Breast epithelium (tissue), 4 donors: ENCODE data around the gene IL19. TPM values are rescaled to one million over a fixed set of nuclear protein-coding genes. Genes with fewer than 3 reads are reported as not detected.

ENCODE experiments used
- DNase-seq, 2 donors: peaks; one replicate each; pipeline ENCODE4 v3.0.0-alpha.2; 2019; ENCODE audit warnings: low spot score in 2 of 2
- H3K27ac ChIP-seq, 2 donors: fragments of 200-600 bp; sonication (generic) in 1 of 2; one replicate each; pipeline ENCODE4 v1.5.1; 2016 to 2019; ENCODE audit warnings: mild to moderate bottlenecking in 1 of 2
- H3K27me3 ChIP-seq, 2 donors: fragments of 200-600 bp; sonication (generic) in 1 of 2; one replicate each; pipeline versions ENCODE4 v1.5.1 to v1.6.0; 2017 to 2019; ENCODE audit warnings: control low read depth in 1 of 2, mild to moderate bottlenecking in 1 of 2
- H3K36me3 ChIP-seq: fragments of 200-600 bp; one replicate; pipeline ENCODE4 v1.5.1; 2019
- H3K4me1 ChIP-seq, 2 donors: fragments of 200-600 bp; sonication (generic); one replicate each; pipeline ENCODE4 v1.5.1; 2016 to 2019; ENCODE audit warnings: control low read depth in 1 of 2
- H3K4me3 ChIP-seq, 3 donors: fragments of 200-600 bp; sonication (generic); 1 replicate in 2 of 3; 2 replicates in 1 of 3; pipeline ENCODE4 v1.5.1; 2016 to 2019; ENCODE audit warnings: mild to moderate bottlenecking in 3 of 3, moderate library complexity in 2 of 3
- H3K9me3 ChIP-seq, 2 donors: fragments of 200-600 bp; sonication (generic) in 1 of 2; one replicate each; pipeline ENCODE4 v1.5.1; 2016 to 2019; ENCODE audit warnings: control low read depth in 1 of 2
- POLR2A ChIP-seq: fragments of 450-650 bp; IDR thresholded peaks from one replicate; pipeline ENCODE4 v1.6.1; 2016; ENCODE audit warnings: antibody characterized with exemption, mild to moderate bottlenecking, moderate library complexity
- POLR2AphosphoS5 ChIP-seq, 3 donors: sonication (generic); formaldehyde crosslinking; IDR thresholded peaks; one replicate each; pipeline ENCODE4 v1.6.1; 2017; ENCODE audit warnings: antibody characterized with exemption in 3 of 3
- intact Hi-C: fragments of 100-400 bp; cut with DNase I; formaldehyde crosslinking; loops from one replicate; pipeline ENCODE4 v1.15.1; 2023; ENCODE audit warnings: low total_unique reads
- total RNA-seq, 3 donors: library from RNA; depleted of rRNA; stranded (reverse); fragments of >200 nt; gene quantifications; one replicate each; pipeline ENCODE4 v1.1.0, GENCODE V29; 2016
- TF ChIP-seq, protein P1 (sequence below), 3 donors: fragments of 450-650 bp; IDR thresholded peaks; one replicate each; pipeline ENCODE4 v1.5.1; 2016 to 2017; ENCODE audit warnings: antibody characterized with exemption in 3 of 3, mild to moderate bottlenecking in 3 of 3, moderate library complexity in 3 of 3

Gene IL19
- total RNA-seq, 3 donors from 2014 or later = not detected

- TF ChIP-seq POLR2A = no peak
- TF ChIP-seq POLR2AphosphoS5 (IDR thresholded peaks at IDR 0.05) = no peak
- TF ChIP-seq, protein P1, sequence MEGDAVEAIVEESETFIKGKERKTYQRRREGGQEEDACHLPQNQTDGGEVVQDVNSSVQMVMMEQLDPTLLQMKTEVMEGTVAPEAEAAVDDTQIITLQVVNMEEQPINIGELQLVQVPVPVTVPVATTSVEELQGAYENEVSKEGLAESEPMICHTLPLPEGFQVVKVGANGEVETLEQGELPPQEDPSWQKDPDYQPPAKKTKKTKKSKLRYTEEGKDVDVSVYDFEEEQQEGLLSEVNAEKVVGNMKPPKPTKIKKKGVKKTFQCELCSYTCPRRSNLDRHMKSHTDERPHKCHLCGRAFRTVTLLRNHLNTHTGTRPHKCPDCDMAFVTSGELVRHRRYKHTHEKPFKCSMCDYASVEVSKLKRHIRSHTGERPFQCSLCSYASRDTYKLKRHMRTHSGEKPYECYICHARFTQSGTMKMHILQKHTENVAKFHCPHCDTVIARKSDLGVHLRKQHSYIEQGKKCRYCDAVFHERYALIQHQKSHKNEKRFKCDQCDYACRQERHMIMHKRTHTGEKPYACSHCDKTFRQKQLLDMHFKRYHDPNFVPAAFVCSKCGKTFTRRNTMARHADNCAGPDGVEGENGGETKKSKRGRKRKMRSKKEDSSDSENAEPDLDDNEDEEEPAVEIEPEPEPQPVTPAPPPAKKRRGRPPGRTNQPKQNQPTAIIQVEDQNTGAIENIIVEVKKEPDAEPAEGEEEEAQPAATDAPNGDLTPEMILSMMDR (IDR thresholded peaks at IDR 0.05) = no peak
- Histone ChIP-seq H3K36me3 (no peaks in the 10 kb centered on the region), H3K27me3 (no peaks in the 10 kb centered on the region), H3K9me3 (no peaks in the 10 kb centered on the region), H3K4me3 (no peak overlapping the region), H3K4me1 (no peaks in the 10 kb centered on the region), H3K27ac (no peak overlapping the region)
- intact Hi-C loops = no loop called here
- no peak for DNase-seq
These were observed 101.6 kb downstream of the IL19 start for GRCh38 chr1:206872139-206872538.

DNA sequence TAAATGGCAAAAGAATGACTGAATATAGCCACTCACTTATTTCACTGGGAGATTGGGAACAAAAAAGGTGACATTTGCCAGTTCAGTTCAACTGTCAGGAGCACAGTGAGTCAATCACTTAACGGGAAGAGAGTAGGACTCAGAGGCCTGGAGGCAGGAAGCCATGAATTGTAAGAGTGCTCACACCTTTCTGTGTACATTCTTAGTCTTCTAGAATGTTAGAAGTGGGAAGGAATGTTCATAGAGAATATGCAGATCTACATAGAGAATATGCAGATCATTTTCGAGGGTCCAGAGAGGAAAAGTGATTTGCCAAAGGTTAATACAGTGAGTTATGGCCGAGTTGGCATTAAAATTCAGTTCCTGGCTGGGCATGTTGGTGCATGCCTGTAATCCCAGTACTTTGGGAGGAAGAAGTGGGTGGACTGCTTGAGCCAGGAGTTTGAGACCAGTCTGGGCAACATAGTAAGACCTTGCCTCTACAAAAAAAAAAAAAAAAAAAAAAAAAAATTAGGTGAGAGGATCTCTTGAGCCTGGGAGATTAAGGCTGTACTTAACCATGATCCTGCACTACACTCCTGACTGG, 103.1 kb downstream of the IL19 start:
- Histone ChIP-seq H3K27ac (no peak overlapping the region), H3K36me3 (no peaks in the 10 kb centered on the region), H3K4me1 (no peaks in the 10 kb centered on the region), H3K4me3 (no peak overlapping the region), H3K9me3 (peaks cover 4 to 12% of the 10 kb centered on the region in 2 donors), H3K27me3 (no peaks in the 10 kb centered on the region)
- intact Hi-C loops = no loop called here
- TF ChIP-seq POLR2A = no peak
- no peak for TF ChIP-seq POLR2AphosphoS5 (IDR thresholded peaks at IDR 0.05)
- TF ChIP-seq, protein P1 (IDR thresholded peaks at IDR 0.05) = no peak
- no peak for DNase-seq

- intact Hi-C loops = no loop called here
- Histone ChIP-seq H3K27ac (no peak overlapping the region), H3K27me3 (no peaks in the 10 kb centered on the region), H3K9me3 (peaks cover 4 to 18% of the 10 kb centered on the region in 2 donors), H3K36me3 (no peaks in the 10 kb centered on the region), H3K4me3 (no peak overlapping the region), H3K4me1 (no peaks in the 10 kb centered on the region)
- TF ChIP-seq, protein P1 (IDR thresholded peaks at IDR 0.05) = no peak
- TF ChIP-seq POLR2A = no peak
- no peak for TF ChIP-seq POLR2AphosphoS5 (IDR thresholded peaks at IDR 0.05)
- DNase-seq = no peak
These were observed 105.3 kb downstream of the IL19 start for GRCh38 chr1:206875752-206876377.

- TF ChIP-seq POLR2A (no peak), POLR2AphosphoS5 (IDR thresholded peaks at IDR 0.05) (no peak)
- TF ChIP-seq, protein P1 (IDR thresholded peaks at IDR 0.05) = no peak
- DNase-seq = no peak
- no peaks in the 10 kb centered on the region for H3K27me3 ChIP-seq
- H3K36me3 ChIP-seq = no peaks in the 10 kb centered on the region
- H3K4me1 ChIP-seq = no peaks in the 10 kb centered on the region
- peaks cover 4 to 18% of the 10 kb centered on the region in 2 donors for H3K9me3 ChIP-seq
- no peak overlapping the region for H3K27ac ChIP-seq
- intact Hi-C loops = no loop called here
- H3K4me3 ChIP-seq = no peak overlapping the region
These were observed 107.9 kb downstream of the IL19 start for GRCh38 chr1:206878456-206878855.

DNA sequence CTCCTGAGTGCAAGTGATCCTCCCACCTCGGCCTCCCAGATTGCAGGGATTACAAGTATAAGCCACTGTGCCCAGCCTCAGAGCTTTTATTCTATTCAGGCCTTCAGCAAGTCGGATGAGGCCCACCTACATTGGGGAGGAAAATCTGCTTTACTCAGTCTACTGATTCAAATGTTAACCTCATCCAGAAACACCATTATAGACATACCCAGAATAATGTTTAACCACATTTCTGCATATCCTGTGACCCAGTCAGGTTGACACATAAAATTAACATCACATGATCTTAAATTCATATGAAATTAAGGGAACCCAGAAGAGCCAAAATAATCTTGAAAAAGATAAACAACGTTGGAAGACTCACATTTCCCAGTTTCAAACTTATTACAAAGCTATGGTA, 109.7 kb downstream of the IL19 start:
- TF ChIP-seq, protein P1 (IDR thresholded peaks at IDR 0.05) = no peak
- TF ChIP-seq POLR2AphosphoS5 (IDR thresholded peaks at IDR 0.05) (no peak), POLR2A (no peak)
- no peak for DNase-seq
- Histone ChIP-seq H3K9me3 (peaks cover 4 to 18% of the 10 kb centered on the region in 2 donors), H3K27ac (no peak overlapping the region), H3K4me3 (no peak overlapping the region), H3K36me3 (no peaks in the 10 kb centered on the region), H3K4me1 (no peaks in the 10 kb centered on the region), H3K27me3 (no peaks in the 10 kb centered on the region)
- intact Hi-C loops = no loop called here
